D721Med (cell line): ENCODE results near the gene GSTO1.

Source experiments
- DNase-seq: peaks from one replicate; pipeline ENCODE4 v3.0.0; 2011; ENCODE audit warnings: low spot score; ENCODE audit not compliant: insufficient read length
- FAIRE-seq: peaks from 2 replicates; lab custom pipeline; 2011; peaks lifted over from hg19 to GRCh38; lab: Jason Lieb, UNC
- TF ChIP-seq, protein P1 (sequence below): IDR thresholded peaks from 2 replicates; pipeline ENCODE4 v1.5.1; 2012; ENCODE audit warnings: mild to moderate bottlenecking, control low read depth; ENCODE audit not compliant: insufficient read depth; ENCODE audit errors: missing control alignments

The GSTO1 gene

GRCh38 chr10:104230490-104230889 lies 24.2 kb upstream of the GSTO1 start:
- TF ChIP-seq, protein P1, sequence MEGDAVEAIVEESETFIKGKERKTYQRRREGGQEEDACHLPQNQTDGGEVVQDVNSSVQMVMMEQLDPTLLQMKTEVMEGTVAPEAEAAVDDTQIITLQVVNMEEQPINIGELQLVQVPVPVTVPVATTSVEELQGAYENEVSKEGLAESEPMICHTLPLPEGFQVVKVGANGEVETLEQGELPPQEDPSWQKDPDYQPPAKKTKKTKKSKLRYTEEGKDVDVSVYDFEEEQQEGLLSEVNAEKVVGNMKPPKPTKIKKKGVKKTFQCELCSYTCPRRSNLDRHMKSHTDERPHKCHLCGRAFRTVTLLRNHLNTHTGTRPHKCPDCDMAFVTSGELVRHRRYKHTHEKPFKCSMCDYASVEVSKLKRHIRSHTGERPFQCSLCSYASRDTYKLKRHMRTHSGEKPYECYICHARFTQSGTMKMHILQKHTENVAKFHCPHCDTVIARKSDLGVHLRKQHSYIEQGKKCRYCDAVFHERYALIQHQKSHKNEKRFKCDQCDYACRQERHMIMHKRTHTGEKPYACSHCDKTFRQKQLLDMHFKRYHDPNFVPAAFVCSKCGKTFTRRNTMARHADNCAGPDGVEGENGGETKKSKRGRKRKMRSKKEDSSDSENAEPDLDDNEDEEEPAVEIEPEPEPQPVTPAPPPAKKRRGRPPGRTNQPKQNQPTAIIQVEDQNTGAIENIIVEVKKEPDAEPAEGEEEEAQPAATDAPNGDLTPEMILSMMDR, result no peak
- no peak for DNase-seq
- FAIRE-seq, result no peak

DNA sequence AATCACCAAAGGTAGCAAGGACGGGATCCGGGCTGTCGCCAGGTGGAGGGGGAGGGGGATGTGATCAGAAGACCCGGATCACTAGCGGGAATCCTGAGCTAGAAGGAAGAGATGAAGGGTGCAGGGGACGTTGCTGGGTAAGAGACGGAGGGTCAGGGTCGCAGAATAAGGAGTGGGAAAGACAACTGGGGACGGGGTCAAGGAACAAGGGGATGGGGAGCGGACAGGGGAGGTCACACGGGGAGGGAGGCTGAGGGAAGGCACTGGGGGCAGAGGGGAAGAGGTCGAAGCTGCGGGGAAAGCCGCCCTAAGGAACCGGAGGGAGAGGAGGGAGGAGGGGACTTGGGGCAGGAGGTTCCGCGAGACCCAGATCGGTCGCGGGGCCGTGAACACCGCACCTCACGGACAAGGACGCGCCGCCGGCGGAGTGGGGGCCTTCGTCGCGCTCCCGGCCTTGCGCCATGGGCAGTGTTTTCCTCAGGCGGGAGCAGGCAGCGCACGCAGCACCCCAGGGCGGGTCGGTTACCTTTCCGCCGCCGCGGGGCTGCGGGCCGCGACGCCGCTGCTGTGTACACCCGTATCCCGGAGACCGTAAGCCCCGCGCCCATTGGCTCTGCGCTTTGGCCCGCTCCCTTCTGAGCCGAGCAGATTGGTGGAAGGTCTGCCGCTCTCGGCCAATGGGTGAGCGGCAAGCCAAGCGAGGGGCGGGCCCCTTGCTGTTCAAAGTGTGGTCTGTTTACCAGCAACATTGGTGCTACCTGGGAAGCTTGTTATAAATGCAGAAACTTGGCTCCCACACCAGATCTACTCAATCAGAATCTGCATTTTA lies 22.7 kb upstream of the GSTO1 start, which contains the start of gene CFAP43:
Gene CFAP43 (minus strand): TSS at position 581 of the 829 bp plus-strand sequence. CDS start 118 bp downstream, at position 463.
- peak; percentile 84 for DNase-seq
- TF ChIP-seq, protein P1, result no peak
- no peak for FAIRE-seq

DNA sequence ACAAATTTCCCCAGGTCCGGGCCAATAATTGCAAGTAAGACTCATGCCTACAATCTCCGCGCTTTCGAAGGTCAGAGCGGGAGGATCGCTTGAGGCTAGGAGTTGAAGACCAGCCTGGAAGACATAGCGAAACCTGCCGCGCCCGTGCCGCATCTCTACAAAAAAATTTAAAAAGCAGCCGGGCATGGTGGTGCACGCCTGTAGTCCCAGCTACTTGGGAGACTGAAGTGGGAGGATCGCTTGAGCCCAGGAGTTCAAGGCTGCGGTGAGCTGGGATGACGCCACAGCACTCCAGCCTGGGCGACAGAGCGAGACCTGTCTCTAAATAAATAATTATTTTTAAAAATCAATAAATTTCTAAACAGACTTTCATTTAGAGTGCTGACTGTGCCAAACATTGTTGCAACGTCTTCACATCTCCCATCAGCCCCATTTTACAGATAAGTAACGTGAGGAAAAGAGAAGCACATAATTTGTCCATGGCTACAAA lies 22.0 kb upstream of the GSTO1 start:
- DNase-seq, result no peak
- TF ChIP-seq, protein P1, result no peak
- no peak for FAIRE-seq

DNA sequence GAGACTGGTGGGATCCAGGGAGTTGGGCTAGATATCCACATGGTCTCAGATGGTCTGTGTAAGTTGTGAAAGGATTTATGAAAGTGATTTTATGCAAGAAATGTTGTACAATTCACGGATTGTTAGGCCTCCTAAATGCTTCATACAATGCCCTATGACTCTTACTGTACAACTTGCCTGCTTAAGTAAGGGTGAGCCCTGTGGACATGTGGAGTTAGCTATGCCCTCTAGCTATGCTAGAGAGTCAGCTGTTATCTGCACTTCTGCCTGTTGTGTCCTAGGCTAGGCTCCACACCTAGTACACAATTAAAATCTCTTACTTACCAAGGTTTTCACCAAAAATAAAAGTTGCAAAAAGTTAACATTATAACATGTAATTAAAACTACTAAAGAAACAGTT lies 20.9 kb upstream of the GSTO1 start:
- TF ChIP-seq, protein P1, result no peak
- DNase-seq (no peak), FAIRE-seq (no peak)

DNA sequence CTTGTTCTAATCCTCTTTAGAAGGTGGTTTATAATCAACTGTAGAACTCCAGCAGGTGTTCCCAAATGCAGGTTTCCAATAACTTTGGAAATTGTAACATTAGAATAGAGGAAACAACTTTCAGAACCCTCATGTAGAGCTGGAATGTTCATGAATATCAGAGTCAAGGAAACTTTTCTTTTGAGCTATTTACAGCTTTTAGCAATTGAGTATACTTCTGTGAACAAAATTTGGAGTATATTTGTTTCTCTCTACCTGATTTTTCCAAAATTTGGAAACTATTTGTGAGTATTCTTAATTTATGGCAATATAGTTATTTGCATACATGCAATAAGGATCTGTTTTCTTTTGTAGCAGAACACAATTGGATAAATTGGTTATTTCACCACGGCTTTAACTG lies 19.8 kb upstream of the GSTO1 start:
- FAIRE-seq, result no peak
- no peak for DNase-seq
- TF ChIP-seq, protein P1, result no peak

DNA sequence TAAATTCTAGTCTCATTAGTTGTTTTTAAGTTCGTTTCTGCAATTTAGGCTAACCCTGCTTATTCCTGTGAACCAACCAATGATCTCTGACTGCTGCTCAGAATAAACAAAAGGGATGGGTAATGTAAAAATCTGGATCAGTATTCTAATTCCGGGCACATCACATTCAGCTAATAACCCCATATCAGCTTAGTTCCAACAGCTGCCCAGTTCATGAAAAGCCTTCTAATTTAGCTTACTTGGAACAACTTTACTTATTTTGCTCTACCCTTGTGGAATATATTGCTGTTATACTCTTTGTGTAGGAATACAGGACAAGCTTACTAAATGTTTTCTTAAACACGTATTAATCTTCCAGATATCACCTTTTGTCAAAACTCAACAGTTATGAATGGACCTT lies 18.9 kb upstream of the GSTO1 start:
- DNase-seq (no peak), FAIRE-seq (no peak)
- TF ChIP-seq, protein P1, result no peak

- FAIRE-seq (no peak), DNase-seq (no peak)
- TF ChIP-seq, protein P1, result no peak
Observed at GRCh38 chr10:104240078-104240477, 14.6 kb upstream of the GSTO1 start.
